ENCODE data around the gene LHFPL3.

The LHFPL3 gene

DNA sequence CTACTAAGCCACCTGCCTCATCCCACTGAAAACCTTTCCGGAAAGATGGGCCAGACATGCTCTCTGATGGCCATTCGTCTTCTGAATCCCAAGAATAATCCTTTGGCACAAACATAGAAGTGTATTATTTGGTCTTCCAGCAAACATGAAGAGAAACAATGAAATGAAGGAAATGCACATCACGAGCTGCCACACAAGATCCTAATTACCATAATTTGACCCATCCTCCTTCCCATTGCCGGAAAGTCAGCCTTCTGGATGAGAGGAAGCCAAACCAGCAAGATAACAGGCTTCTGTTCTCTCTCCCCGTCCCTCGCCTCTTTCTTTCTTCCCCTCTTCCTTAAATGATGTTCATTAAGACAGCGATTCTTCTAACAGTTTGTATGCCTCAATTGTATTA is 466.7 kb downstream of the LHFPL3 start:
- TF ChIP-seq TEAD4 (IDR thresholded peaks at IDR 0.05) (no peak), CREB1 (IDR thresholded peaks at IDR 0.05; ENCODE audit: low read depth) (no peak), EP300 (IDR thresholded peaks at IDR 0.05; ENCODE audit: borderline replicate concordance) (no peak), TAF1 (IDR thresholded peaks at IDR 0.05; ENCODE audit: low read depth) (no peak), CEBPB (IDR thresholded peaks at IDR 0.05) (no peak), EGR1 (IDR thresholded peaks at IDR 0.05) (no peak), RAD21 (IDR thresholded peaks at IDR 0.05; ENCODE audit: low read depth) (no peak), NFIC (IDR thresholded peaks at IDR 0.05) (no peak), YY1 (IDR thresholded peaks at IDR 0.05; ENCODE audit: low read depth) (no peak)
- TF ChIP-seq, protein P1, sequence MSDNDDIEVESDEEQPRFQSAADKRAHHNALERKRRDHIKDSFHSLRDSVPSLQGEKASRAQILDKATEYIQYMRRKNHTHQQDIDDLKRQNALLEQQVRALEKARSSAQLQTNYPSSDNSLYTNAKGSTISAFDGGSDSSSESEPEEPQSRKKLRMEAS (IDR thresholded peaks at IDR 0.05): no peak
- TF ChIP-seq, protein P2, sequence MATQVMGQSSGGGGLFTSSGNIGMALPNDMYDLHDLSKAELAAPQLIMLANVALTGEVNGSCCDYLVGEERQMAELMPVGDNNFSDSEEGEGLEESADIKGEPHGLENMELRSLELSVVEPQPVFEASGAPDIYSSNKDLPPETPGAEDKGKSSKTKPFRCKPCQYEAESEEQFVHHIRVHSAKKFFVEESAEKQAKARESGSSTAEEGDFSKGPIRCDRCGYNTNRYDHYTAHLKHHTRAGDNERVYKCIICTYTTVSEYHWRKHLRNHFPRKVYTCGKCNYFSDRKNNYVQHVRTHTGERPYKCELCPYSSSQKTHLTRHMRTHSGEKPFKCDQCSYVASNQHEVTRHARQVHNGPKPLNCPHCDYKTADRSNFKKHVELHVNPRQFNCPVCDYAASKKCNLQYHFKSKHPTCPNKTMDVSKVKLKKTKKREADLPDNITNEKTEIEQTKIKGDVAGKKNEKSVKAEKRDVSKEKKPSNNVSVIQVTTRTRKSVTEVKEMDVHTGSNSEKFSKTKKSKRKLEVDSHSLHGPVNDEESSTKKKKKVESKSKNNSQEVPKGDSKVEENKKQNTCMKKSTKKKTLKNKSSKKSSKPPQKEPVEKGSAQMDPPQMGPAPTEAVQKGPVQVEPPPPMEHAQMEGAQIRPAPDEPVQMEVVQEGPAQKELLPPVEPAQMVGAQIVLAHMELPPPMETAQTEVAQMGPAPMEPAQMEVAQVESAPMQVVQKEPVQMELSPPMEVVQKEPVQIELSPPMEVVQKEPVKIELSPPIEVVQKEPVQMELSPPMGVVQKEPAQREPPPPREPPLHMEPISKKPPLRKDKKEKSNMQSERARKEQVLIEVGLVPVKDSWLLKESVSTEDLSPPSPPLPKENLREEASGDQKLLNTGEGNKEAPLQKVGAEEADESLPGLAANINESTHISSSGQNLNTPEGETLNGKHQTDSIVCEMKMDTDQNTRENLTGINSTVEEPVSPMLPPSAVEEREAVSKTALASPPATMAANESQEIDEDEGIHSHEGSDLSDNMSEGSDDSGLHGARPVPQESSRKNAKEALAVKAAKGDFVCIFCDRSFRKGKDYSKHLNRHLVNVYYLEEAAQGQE (IDR thresholded peaks at IDR 0.05; ENCODE audit: low read depth): no peak
- TF ChIP-seq, protein P3, sequence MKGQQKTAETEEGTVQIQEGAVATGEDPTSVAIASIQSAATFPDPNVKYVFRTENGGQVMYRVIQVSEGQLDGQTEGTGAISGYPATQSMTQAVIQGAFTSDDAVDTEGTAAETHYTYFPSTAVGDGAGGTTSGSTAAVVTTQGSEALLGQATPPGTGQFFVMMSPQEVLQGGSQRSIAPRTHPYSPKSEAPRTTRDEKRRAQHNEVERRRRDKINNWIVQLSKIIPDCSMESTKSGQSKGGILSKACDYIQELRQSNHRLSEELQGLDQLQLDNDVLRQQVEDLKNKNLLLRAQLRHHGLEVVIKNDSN (IDR thresholded peaks at IDR 0.05): no peak

DNA sequence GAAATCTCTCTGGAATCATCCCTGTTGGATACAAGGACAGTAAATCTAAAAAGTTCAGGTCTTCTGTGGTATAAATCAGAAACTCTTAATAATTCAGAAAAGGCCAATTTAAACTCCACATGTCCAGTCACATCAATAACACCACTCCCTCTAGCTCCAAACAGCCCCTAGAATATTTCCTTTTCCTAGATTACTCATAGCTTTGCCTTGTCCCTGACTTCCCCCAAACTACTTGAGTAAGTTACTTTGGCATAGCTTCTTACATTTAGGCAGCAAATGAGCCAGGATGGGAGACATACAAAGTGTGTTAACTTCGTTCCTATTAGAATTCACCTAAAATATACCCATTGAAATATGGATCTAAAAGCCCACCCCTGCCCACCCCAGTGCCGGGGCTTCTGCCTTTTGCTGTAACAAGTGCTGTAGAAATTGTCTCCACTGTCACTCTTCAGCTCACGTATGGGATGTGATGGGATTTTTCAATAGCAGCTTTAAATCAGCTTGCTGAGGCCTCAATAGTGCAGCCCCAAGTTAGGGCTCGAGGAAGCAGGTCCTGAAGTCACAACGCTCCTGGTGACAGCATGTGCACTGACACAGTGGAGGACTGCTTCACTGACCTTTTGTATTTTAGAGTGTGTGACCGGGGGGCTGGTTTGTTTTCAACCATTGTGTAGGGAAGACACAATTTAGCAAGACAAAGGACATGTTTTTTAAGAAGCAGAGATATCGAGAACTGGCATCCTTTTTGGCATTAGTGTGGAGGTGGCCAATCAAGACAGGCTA is 467.4 kb downstream of the LHFPL3 start:
- no peak for TF ChIP-seq EP300 (IDR thresholded peaks at IDR 0.05; ENCODE audit: borderline replicate concordance)
- TF ChIP-seq CEBPB (IDR thresholded peaks at IDR 0.05): no peak
- TF ChIP-seq, protein P3 (IDR thresholded peaks at IDR 0.05): no peak
- no peak for TF ChIP-seq YY1 (IDR thresholded peaks at IDR 0.05; ENCODE audit: low read depth)
- TF ChIP-seq, protein P1 (IDR thresholded peaks at IDR 0.05): no peak
- no peak for TF ChIP-seq CREB1 (IDR thresholded peaks at IDR 0.05; ENCODE audit: low read depth)
- no peak for TF ChIP-seq EGR1 (IDR thresholded peaks at IDR 0.05)
- TF ChIP-seq TCF12 (IDR thresholded peaks at IDR 0.05; ENCODE audit: low read depth): no peak

DNA sequence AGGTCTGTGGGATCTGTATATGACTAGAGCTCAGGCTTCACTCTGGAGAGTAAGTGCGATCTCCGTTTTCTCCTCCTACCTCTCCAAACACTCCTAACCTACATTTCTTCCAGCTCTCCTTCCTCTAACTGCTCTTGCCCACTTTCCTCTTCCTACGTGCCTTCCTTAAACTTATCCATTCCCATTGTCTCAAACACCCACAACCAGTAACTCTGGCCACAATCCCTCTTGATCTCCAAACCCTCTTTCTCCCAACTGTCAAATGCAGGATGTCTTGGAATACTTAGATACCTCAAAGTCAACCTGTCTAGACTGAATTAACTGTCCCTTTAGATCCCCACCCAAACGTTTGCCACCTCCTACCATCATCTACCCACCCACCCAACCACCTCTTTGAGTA is 471.9 kb downstream of the LHFPL3 start:
- no peak for TF ChIP-seq CREB1 (IDR thresholded peaks at IDR 0.05; ENCODE audit: low read depth)
- TF ChIP-seq, protein P3 (IDR thresholded peaks at IDR 0.05): no peak
- TF ChIP-seq, protein P1 (IDR thresholded peaks at IDR 0.05): no peak
- no peak for TF ChIP-seq NFIC (IDR thresholded peaks at IDR 0.05)
- TF ChIP-seq ZBTB7A (IDR thresholded peaks at IDR 0.05; ENCODE audit: low read depth): no peak

DNA sequence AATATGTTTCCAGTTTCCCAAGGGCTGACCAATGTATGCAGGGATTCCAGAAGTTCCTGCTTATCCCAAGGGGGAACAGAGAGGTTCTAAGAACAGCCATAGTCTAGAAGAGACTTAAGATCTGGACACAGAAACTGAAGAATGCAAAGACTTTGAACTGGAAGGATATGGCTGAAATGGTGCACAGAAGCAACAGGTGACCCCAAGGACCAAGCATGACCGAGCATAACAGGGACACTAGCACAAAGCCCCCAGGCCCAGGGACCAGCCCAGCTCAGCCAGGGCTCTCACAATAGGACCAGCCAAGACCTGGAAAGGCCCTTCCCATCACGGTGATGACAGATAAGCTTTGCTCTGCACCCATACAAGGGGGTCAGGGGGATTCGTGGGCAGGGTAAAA is 472.6 kb downstream of the LHFPL3 start:
- TF ChIP-seq EP300 (IDR thresholded peaks at IDR 0.05; ENCODE audit: borderline replicate concordance): no peak
- TF ChIP-seq CEBPB (IDR thresholded peaks at IDR 0.05): no peak
- TF ChIP-seq ZBTB7A (IDR thresholded peaks at IDR 0.05; ENCODE audit: low read depth): no peak
- TF ChIP-seq, protein P1 (IDR thresholded peaks at IDR 0.05): no peak
- TF ChIP-seq RAD21 (IDR thresholded peaks at IDR 0.05; ENCODE audit: low read depth): no peak
- no peak for TF ChIP-seq EGR1 (IDR thresholded peaks at IDR 0.05)
- no peak for TF ChIP-seq TAF1 (IDR thresholded peaks at IDR 0.05; ENCODE audit: low read depth)
- no peak for TF ChIP-seq TEAD4 (IDR thresholded peaks at IDR 0.05)

DNA sequence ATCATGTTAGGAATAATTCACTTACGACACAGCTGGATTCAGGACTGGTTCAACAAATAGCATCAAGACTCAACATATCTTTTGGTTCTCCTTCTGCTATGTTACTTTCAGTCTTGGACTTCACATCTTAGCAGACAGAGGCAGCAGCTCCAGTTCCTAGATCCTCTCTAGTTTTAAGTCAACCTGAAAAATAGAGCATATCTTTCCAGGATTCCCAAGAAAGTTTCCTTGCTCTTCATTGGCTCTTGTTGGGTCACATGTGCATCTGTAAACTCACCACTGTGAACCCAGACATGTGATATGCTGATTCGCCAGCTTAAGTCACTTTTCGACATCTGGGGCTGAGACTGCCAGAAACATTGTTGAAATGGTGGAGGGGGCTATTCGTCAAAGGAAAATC is 475.5 kb downstream of the LHFPL3 start:
- no peak for TF ChIP-seq NFIC (IDR thresholded peaks at IDR 0.05)

DNA sequence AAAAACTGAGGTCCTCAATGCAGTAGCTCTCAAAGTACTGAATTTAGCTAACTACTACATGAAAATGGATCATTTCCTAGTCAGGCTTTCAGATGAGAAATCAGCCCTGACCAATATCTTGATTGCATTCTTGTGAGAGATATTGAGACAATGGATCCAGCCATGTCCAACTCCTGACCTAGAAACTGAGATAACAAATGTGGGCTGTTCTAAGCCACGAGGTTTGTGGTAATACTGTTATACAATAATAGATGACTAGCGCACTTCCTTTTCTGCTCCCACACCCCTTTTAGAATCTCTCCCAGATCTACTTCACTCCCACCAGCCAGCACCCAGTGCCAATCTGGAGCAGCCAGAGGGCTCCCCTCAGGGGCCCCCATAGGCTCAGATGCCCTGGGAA is 476.3 kb downstream of the LHFPL3 start:
- TF ChIP-seq, protein P3 (IDR thresholded peaks at IDR 0.05): no peak
- TF ChIP-seq, protein P2 (IDR thresholded peaks at IDR 0.05; ENCODE audit: low read depth): no peak
- TF ChIP-seq FOXM1 (IDR thresholded peaks at IDR 0.05; ENCODE audit: borderline replicate concordance, low read depth) (no peak), TCF12 (IDR thresholded peaks at IDR 0.05; ENCODE audit: low read depth) (no peak), CREB1 (IDR thresholded peaks at IDR 0.05; ENCODE audit: low read depth) (no peak), RAD21 (IDR thresholded peaks at IDR 0.05; ENCODE audit: low read depth) (no peak), CEBPB (IDR thresholded peaks at IDR 0.05) (no peak), TEAD4 (IDR thresholded peaks at IDR 0.05) (no peak), EGR1 (IDR thresholded peaks at IDR 0.05) (no peak), ZBTB7A (IDR thresholded peaks at IDR 0.05; ENCODE audit: low read depth) (no peak), EP300 (IDR thresholded peaks at IDR 0.05; ENCODE audit: borderline replicate concordance) (no peak), YY1 (IDR thresholded peaks at IDR 0.05; ENCODE audit: low read depth) (no peak), TAF1 (IDR thresholded peaks at IDR 0.05; ENCODE audit: low read depth) (no peak), NFIC (IDR thresholded peaks at IDR 0.05) (no peak)
- TF ChIP-seq, protein P1 (IDR thresholded peaks at IDR 0.05): no peak

Measured in Ishikawa (cell line).